ENCODE data around the gene DDIT3. TPM values are rescaled to one million over a fixed set of nuclear protein-coding genes. Genes with fewer than 3 reads are reported as not detected.

DDIT3 gene
- total and polyA plus RNA-seq, 2 donors (not counting 1 experiment from before 2014, with no cell fraction given): 35.6 to 159 TPM

DNA sequence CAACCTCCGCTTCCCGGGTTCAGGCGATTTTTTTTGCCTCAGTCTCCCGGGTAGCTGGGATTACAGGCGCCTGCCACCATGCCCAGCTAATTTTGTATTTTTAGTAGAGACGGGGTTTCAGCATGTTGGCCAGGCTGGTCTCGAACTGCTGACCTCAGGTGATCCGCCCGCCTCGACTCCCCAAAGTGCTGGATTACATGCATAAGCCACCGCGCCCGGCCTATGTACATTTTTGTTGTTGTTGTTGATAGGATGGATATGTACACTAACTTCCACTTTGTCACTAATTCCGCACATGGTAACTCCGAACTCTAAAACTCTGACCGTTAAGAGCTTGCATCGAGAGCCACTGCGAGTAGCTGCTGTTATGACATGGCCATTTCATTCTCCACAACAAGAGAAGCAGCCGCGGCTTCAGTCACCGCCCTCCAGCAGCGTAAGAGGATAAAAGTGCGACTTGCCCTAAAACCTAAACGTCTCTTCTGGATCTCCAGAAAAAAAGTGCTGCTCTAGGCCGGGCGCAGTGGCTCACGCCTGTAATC is 33.2 kb downstream of the DDIT3 start:
- peak overlapping the region; percentile 93 for H3K27ac Mint-ChIP-seq
- Histone ChIP-seq H3K9me3 (ENCODE audit: control extremely low read depth in 1 of 3, control insufficient read depth in 2 of 3, insufficient read depth in 1 of 3, low read length in 2 of 3) (no peaks in the 10 kb centered on the region), H3K27me3 (replicated peaks in 1 of 4; ENCODE audit: control extremely low read depth in 1 of 4, control insufficient read depth in 3 of 4, insufficient read depth in 4 of 4, low read length in 3 of 4) (no peaks in the 10 kb centered on the region), H3K4me2 (replicated peaks; ENCODE audit: low read depth, low read length, poor library complexity, severe bottlenecking) (peak overlapping the region; percentile 98), H3K36me3 (replicated peaks in 1 of 2; ENCODE audit: control extremely low read depth in 1 of 2, control insufficient read depth in 1 of 2, extremely low read depth in 1 of 2, insufficient read depth in 2 of 2, low read length in 1 of 2) (peaks cover 5 to 25% of the 10 kb centered on the region in 2 experiments), H3K4me3 (ENCODE audit: control extremely low read depth in 1 of 5, extremely low read depth in 1 of 5, insufficient read depth in 1 of 5, low read depth in 2 of 5, low read length in 4 of 5) (peak overlapping the region in 1 of 5 experiments; percentile 75), H3K27ac (ENCODE audit: low read length in 2 of 2) (no peak overlapping the region), H3K79me2 (ENCODE audit: control insufficient read depth, insufficient read depth, low read length) (peaks cover 61% of the 10 kb centered on the region), H3K4me1 (ENCODE audit: control insufficient read depth in 2 of 2, insufficient read depth in 2 of 2, low read length in 2 of 2) (peaks cover 20 to 26% of the 10 kb centered on the region in 2 donors), H4K20me1 (ENCODE audit: control insufficient read depth, insufficient read depth, low read length, poor library complexity, severe bottlenecking) (peaks cover 5% of the 10 kb centered on the region), H3K9ac (ENCODE audit: low read length) (peak overlapping the region; percentile 77), H2AFZ (ENCODE audit: insufficient read depth, low read depth, low read length, poor library complexity, severe bottlenecking) (no peak overlapping the region)
- H3K27me3 Mint-ChIP-seq: no peaks in the 10 kb centered on the region
- intact Hi-C loops (cut with micrococcal nuclease): loop anchor here (1.0 to 10.0 kb wide), 7 partner anchors 8 to 734 kb away; partner anchors contain the start of genes ARHGAP9, CDK4, DCTN2 and DDIT3
- 92% methylated on average over 10 of the region's 27 CpGs for WGBS (ENCODE audit: insufficient coverage)
- no peak overlapping the region for H3K4me3 Mint-ChIP-seq
- CTCF ChIA-PET: interaction anchor here (0.7 to 3.3 kb wide), 6 partner anchors 8 to 35 kb away, joined by 3 to 18 read pairs (median 8); partner anchors contain the start of gene GLI1
- POLR2A ChIA-PET: interaction anchor here (0.7 to 1.0 kb wide), 2 partner anchors 10 to 34 kb away, joined by 3 read pairs; no protein-coding TSS in a partner anchor
- no peaks in the 10 kb centered on the region for H3K9me3 Mint-ChIP-seq (ENCODE audit: insufficient read depth)
- ATAC-seq (ENCODE audit: low read depth) (no peak), DNase-seq (no peak)
- H3K4me1 Mint-ChIP-seq: peaks cover 30% of the 10 kb centered on the region
- no peak for TF ChIP-seq EZH2 (IDR thresholded peaks at IDR 0.05; ENCODE audit: borderline replicate concordance, insufficient read depth, low read depth, low read length, poor library complexity, severe bottlenecking)
- TF ChIP-seq, protein P1, sequence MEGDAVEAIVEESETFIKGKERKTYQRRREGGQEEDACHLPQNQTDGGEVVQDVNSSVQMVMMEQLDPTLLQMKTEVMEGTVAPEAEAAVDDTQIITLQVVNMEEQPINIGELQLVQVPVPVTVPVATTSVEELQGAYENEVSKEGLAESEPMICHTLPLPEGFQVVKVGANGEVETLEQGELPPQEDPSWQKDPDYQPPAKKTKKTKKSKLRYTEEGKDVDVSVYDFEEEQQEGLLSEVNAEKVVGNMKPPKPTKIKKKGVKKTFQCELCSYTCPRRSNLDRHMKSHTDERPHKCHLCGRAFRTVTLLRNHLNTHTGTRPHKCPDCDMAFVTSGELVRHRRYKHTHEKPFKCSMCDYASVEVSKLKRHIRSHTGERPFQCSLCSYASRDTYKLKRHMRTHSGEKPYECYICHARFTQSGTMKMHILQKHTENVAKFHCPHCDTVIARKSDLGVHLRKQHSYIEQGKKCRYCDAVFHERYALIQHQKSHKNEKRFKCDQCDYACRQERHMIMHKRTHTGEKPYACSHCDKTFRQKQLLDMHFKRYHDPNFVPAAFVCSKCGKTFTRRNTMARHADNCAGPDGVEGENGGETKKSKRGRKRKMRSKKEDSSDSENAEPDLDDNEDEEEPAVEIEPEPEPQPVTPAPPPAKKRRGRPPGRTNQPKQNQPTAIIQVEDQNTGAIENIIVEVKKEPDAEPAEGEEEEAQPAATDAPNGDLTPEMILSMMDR (IDR thresholded peaks at IDR 0.05): no peak

DNA sequence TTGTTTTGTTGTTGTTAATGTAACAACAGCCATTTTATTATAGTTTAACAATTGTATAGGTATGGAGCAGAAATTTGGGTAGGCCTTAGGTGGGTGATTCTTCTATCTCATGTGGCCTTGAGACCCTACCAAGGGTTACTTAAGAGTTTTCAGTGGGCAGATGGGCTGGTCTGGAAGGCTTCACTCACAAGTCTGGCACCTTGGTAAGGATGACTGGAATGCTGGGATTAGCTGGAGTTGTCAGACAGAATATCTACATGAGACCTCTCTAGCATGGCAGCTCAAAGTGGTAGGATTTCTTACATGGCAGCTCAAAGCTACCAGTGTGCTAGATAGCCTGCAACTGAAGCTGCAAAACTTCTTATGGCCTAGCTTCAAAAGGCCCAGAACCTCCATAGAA is 34.6 kb downstream of the DDIT3 start:
- Histone ChIP-seq H3K27ac (ENCODE audit: low read length in 2 of 2) (no peak overlapping the region), H3K36me3 (replicated peaks in 1 of 2; ENCODE audit: control extremely low read depth in 1 of 2, control insufficient read depth in 1 of 2, extremely low read depth in 1 of 2, insufficient read depth in 2 of 2, low read length in 1 of 2) (peaks cover 0 to 17% of the 10 kb centered on the region in 2 experiments), H3K27me3 (replicated peaks in 1 of 4; ENCODE audit: control extremely low read depth in 1 of 4, control insufficient read depth in 3 of 4, insufficient read depth in 4 of 4, low read length in 3 of 4) (no peaks in the 10 kb centered on the region), H3K9ac (ENCODE audit: low read length) (no peak overlapping the region), H3K4me3 (ENCODE audit: control extremely low read depth in 1 of 5, extremely low read depth in 1 of 5, insufficient read depth in 1 of 5, low read depth in 2 of 5, low read length in 4 of 5) (no peak overlapping the region), H2AFZ (ENCODE audit: insufficient read depth, low read depth, low read length, poor library complexity, severe bottlenecking) (no peak overlapping the region), H3K4me1 (ENCODE audit: control insufficient read depth in 2 of 2, insufficient read depth in 2 of 2, low read length in 2 of 2) (peaks cover 33 to 40% of the 10 kb centered on the region in 2 donors), H4K20me1 (ENCODE audit: control insufficient read depth, insufficient read depth, low read length, poor library complexity, severe bottlenecking) (peaks cover 5% of the 10 kb centered on the region), H3K9me3 (ENCODE audit: control extremely low read depth in 1 of 3, control insufficient read depth in 2 of 3, insufficient read depth in 1 of 3, low read length in 2 of 3) (no peaks in the 10 kb centered on the region), H3K4me2 (replicated peaks; ENCODE audit: low read depth, low read length, poor library complexity, severe bottlenecking) (no peak overlapping the region), H3K79me2 (ENCODE audit: control insufficient read depth, insufficient read depth, low read length) (peaks cover 67% of the 10 kb centered on the region)
- H3K27me3 Mint-ChIP-seq: no peaks in the 10 kb centered on the region
- no peaks in the 10 kb centered on the region for H3K9me3 Mint-ChIP-seq (ENCODE audit: insufficient read depth)
- peak overlapping the region; percentile 53 for H3K27ac Mint-ChIP-seq
- ChIA-PET POLR2A (interaction anchor here (0.6 to 1.5 kb wide), 4 partner anchors 8 to 31 kb away, joined by 3 to 4 read pairs (median 4); no protein-coding TSS in a partner anchor), CTCF (interaction anchor here (2.3 to 3.3 kb wide), 3 partner anchors 9 to 27 kb away, joined by 10 to 18 read pairs (median 15); partner anchors contain the start of gene GLI1)
- H3K4me1 Mint-ChIP-seq: peaks cover 37% of the 10 kb centered on the region
- no peak overlapping the region for H3K4me3 Mint-ChIP-seq
- DNase-seq (no peak), ATAC-seq (ENCODE audit: low read depth) (no peak)
- TF ChIP-seq, protein P1 (IDR thresholded peaks at IDR 0.05): no peak
- no peak for TF ChIP-seq EZH2 (IDR thresholded peaks at IDR 0.05; ENCODE audit: borderline replicate concordance, insufficient read depth, low read depth, low read length, poor library complexity, severe bottlenecking)
- intact Hi-C loops (cut with micrococcal nuclease): loop anchor here (2.0 to 10.0 kb wide), 3 partner anchors 55 to 733 kb away; partner anchors contain the start of genes CDK4, MARCHF9, PRIM1 and R3HDM2

All from B cell (primary cell).